Measurements from ENCODE around the gene VPS45.

Gene VPS45

GRCh38 chr1:150192012-150192411, 124.4 kb downstream of the VPS45 start:
- no peak for DNase-seq (ENCODE audit: low read depth)

- no peak for DNase-seq (ENCODE audit: low read depth)
Observed at GRCh38 chr1:150194381-150195031, 126.9 kb downstream of the VPS45 start.

All from stimulated activated CD8-positive, alpha-beta memory T cell treated with anti-CD3 and anti-CD28 coated beads, Interleukin-15, amount 100 ng/mL, for 24 hours (primary cell).